HG03103 (cell line): ENCODE measurements around the gene RPS2.
A peak's percentile ranks its signal among the peaks of the same experiment; 100 is the strongest.
"Not testable (repeated sequence)": the region's sequence is repeated elsewhere in the genome, so short reads cannot be mapped to it uniquely, and the experiment has no call there.

Source experiments
- ATAC-seq: cut with Tn5 transposase; IDR thresholded peaks from one replicate; pipeline ENCODE4 v1.9.1; 2021; ENCODE audit warnings: low read depth; ENCODE audit not compliant: unreplicated experiment

RPS2 gene

GRCh38 chr16:1944612-1945199 lies 19.9 kb downstream of the RPS2 start:
- ATAC-seq, result no peak

- peak; percentile 85 for ATAC-seq
These were observed 21.6 kb downstream of the RPS2 start, which contains the start of gene MSRB1 for GRCh38 chr16:1942810-1943726. Gene MSRB1 (minus strand): TSS chr16:1943199. CDS start chr16:1943156, 43 bp downstream.

- ATAC-seq, result no peak
These were observed 22.4 kb downstream of the RPS2 start for GRCh38 chr16:1942047-1942809.

GRCh38 chr16:1941162-1942046 lies 23.2 kb downstream of the RPS2 start:
- no peak for ATAC-seq

GRCh38 chr16:1940273-1941161 lies 24.1 kb downstream of the RPS2 start:
- ATAC-seq, result no peak

- not testable (repeated sequence) for ATAC-seq
These were observed 24.8 kb downstream of the RPS2 start for GRCh38 chr16:1939833-1940232.

GRCh38 chr16:1938910-1939309 lies 25.7 kb downstream of the RPS2 start:
- no peak for ATAC-seq

GRCh38 chr16:1938316-1938715 lies 26.3 kb downstream of the RPS2 start:
- ATAC-seq, result no peak

GRCh38 chr16:1936945-1937479 lies 27.6 kb downstream of the RPS2 start:
- ATAC-seq, result no peak

- ATAC-seq, result no peak
These were observed 31.4 kb downstream of the RPS2 start for GRCh38 chr16:1933097-1933661.

- ATAC-seq, result no peak
These were observed 32.3 kb downstream of the RPS2 start for GRCh38 chr16:1932050-1933028.

GRCh38 chr16:1930338-1930720 lies 34.3 kb downstream of the RPS2 start:
- no peak for ATAC-seq

GRCh38 chr16:1929578-1930337 lies 34.9 kb downstream of the RPS2 start:
- peak; percentile 82 for ATAC-seq

GRCh38 chr16:1929105-1929504 lies 35.5 kb downstream of the RPS2 start:
- ATAC-seq, result peak; percentile 7

GRCh38 chr16:1926271-1926670 lies 38.4 kb downstream of the RPS2 start:
- no peak for ATAC-seq

GRCh38 chr16:1924095-1924494 lies 40.5 kb downstream of the RPS2 start:
- no peak for ATAC-seq
